Vagina (tissue), 2 donors: Measurements from ENCODE around the gene CCDC87.

Experiments used
- POLR2A ChIP-seq, 2 donors: fragments of 450-650 bp; IDR thresholded peaks; one replicate each; pipeline ENCODE4 v1.6.1; 2017; ENCODE audit warnings: antibody characterized with exemption in 2 of 2, mild to moderate bottlenecking in 2 of 2, moderate library complexity in 2 of 2
- POLR2AphosphoS5 ChIP-seq, 2 donors: sonication (generic); formaldehyde crosslinking; IDR thresholded peaks; one replicate each; pipeline ENCODE4 v1.9.0; 2017; ENCODE audit warnings: antibody characterized with exemption in 2 of 2, mild to moderate bottlenecking in 2 of 2, low read depth in 1 of 2; ENCODE audit not compliant: insufficient read depth in 1 of 2

DNA sequence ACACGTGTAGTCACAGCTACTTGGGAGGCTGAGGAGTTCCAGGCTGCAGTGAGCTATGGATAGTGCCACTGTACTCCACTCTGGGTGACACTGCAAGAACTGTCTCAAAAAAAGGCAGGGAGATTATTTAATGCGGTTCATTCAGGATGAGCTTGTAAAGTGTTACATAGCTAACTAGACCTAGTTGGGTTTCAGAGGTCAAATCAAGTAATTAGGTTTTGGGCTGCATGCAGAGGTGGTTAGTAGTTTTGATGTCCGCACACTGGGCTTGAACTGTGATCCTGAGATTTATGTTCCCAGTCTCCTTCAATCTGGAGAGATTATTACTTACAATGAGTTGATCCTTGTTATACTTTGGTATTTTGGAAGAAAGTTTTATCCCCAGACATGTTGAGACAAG lies 43.5 kb upstream of the CCDC87 start:
- no peak for TF ChIP-seq POLR2A (IDR thresholded peaks at IDR 0.05)
- TF ChIP-seq POLR2AphosphoS5 (IDR thresholded peaks at IDR 0.05; ENCODE audit: insufficient read depth in 1 of 2, low read depth in 1 of 2): no peak
